HUES48 (cell line): ENCODE results near the gene PLCB3.

Experiments used
- H3K27ac ChIP-seq: one replicate; pipeline ENCODE4 v1.7.0; 2013; ENCODE audit warnings: low read depth, low read length, inconsistent platforms
- H3K27me3 ChIP-seq: 2 replicates; pipeline ENCODE4 v1.6.1; 2013; ENCODE audit warnings: mild to moderate bottlenecking, low read length; ENCODE audit not compliant: control insufficient read depth, insufficient read depth
- H3K36me3 ChIP-seq: 2 replicates; pipeline ENCODE4 v1.6.1; 2013; ENCODE audit warnings: low read length; ENCODE audit not compliant: control insufficient read depth, insufficient read depth
- H3K4me1 ChIP-seq: 2 replicates; pipeline ENCODE4 v1.6.1; 2013; ENCODE audit warnings: mild to moderate bottlenecking, low read length; ENCODE audit not compliant: control insufficient read depth, insufficient read depth
- H3K4me3 ChIP-seq: 2 replicates; pipeline ENCODE4 v1.5.1; 2013; ENCODE audit warnings: mild to moderate bottlenecking, low read depth, low read length
- H3K9ac ChIP-seq: 2 replicates; pipeline ENCODE4 v1.6.1; 2013; ENCODE audit warnings: mild to moderate bottlenecking, low read depth, low read length, moderate library complexity
- H3K9me3 ChIP-seq: 2 replicates; pipeline ENCODE4 v1.6.1; 2013; ENCODE audit warnings: low read length; ENCODE audit not compliant: control insufficient read depth, insufficient read depth

PLCB3 gene

DNA sequence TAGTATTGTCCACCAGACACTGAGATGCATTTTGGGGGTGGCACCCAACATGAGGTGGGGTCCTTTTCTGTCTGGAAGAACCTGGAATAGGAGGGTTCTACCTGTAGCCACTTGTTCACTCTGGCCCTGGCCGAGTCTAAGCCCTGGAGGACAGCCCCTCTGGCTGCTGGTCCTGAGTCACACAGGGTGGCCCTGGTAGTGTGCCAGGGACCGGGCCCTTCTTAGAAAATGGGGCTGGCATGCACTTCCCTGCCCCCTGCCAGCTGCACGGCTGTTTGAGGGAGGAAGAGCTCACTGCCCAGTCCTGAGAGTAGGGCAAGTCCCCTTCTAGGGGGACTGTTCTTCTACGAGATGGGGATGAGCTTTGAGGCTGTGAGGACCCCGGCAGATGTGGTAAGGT, 2.2 kb downstream of the PLCB3 start:
- no peak overlapping the region for H3K4me3 ChIP-seq
- H3K36me3 ChIP-seq, result peaks cover 44% of the 10 kb centered on the region
- peaks cover 33% of the 10 kb centered on the region for H3K4me1 ChIP-seq
- no peak overlapping the region for H3K9ac ChIP-seq
- peak overlapping the region; percentile 26 for H3K27ac ChIP-seq
- no peaks in the 10 kb centered on the region for H3K9me3 ChIP-seq
- no peaks in the 10 kb centered on the region for H3K27me3 ChIP-seq

DNA sequence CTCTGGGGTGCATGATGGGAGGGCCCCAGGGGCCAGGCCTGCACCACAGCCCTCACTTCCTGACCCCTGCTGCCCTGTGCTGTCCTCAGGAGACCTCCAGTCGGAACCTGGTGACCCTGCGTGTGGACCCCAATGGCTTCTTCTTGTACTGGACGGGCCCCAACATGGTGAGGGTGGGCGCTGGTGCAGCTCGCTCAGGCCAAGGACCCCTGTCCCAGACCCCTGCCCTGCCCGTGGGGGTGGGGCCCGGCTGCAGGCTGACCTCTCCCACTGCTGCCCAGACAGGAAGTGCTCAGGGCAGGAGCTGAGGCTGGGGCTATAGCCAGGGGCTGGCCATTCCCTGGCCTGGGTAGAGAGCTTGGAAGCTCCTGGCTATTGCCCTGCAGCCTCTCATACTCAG, 3.0 kb downstream of the PLCB3 start:
- Histone ChIP-seq H3K27ac (no peak overlapping the region), H3K9ac (no peak overlapping the region), H3K4me1 (peaks cover 24% of the 10 kb centered on the region), H3K9me3 (no peaks in the 10 kb centered on the region), H3K4me3 (no peak overlapping the region), H3K36me3 (peaks cover 52% of the 10 kb centered on the region), H3K27me3 (no peaks in the 10 kb centered on the region)

DNA sequence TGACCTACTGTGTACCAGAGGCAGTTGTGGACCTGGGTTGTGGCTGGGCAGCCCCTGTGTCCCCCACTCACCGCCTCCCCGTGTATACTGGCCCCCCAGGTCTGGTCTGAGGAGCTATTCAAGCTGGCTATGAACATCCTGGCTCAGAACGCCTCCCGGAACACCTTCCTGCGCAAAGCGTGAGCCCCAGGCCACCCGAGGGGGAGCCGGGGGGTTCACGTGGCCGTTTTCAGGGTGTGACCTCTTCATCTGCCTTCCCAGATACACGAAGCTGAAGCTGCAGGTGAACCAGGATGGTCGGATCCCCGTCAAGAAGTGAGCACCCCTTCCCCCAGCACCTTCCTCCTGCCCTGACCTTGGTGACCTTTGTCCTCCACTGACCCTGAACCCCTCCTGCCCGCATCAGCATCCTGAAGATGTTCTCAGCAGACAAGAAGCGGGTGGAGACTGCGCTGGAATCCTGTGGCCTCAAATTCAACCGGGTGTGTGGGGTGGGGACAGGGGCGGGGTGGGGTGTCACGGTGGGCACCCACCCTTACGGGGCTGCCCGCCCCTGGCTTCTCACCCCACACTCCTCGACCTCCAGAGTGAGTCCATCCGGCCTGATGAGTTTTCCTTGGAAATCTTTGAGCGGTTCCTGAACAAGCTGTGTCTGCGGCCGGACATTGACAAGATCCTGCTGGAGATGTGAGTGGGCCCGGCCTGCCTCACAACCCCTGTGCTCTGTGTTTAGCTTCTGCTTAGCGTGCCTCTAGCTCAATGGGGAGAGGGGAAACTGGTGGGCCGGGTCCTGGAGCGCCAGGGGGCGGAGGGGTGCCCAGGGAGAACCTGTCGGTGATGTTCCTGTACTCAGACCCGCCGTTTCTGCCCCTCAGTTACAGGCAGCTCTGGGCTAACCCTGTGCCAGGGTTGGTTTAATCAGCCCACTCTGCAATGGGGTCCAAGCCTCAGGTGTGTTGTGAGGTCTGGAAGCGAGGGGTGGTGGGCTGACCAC, 4.1 kb downstream of the PLCB3 start:
- H3K4me1 ChIP-seq, result peaks cover 13% of the 10 kb centered on the region
- no peaks in the 10 kb centered on the region for H3K27me3 ChIP-seq
- H3K4me3 ChIP-seq, result no peak overlapping the region
- H3K9ac ChIP-seq, result no peak overlapping the region
- peaks cover 64% of the 10 kb centered on the region for H3K36me3 ChIP-seq
- H3K9me3 ChIP-seq, result no peaks in the 10 kb centered on the region
- no peak overlapping the region for H3K27ac ChIP-seq

DNA sequence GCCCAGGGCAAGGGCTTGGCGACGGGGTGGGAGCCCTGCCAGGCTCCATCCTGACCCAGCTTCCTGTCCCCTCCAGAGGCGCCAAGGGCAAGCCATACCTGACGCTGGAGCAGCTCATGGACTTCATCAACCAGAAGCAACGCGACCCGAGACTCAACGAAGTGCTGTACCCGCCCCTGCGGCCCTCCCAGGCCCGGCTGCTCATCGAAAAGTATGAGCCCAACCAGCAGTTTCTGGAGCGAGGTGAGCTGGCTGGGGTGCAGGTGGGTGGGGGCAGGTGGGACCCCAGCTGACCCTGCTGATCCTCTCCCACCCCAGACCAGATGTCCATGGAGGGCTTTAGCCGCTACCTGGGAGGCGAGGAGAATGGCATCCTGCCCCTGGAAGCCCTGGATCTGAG, 5.0 kb downstream of the PLCB3 start:
- H3K36me3 ChIP-seq, result peaks cover 71% of the 10 kb centered on the region

DNA sequence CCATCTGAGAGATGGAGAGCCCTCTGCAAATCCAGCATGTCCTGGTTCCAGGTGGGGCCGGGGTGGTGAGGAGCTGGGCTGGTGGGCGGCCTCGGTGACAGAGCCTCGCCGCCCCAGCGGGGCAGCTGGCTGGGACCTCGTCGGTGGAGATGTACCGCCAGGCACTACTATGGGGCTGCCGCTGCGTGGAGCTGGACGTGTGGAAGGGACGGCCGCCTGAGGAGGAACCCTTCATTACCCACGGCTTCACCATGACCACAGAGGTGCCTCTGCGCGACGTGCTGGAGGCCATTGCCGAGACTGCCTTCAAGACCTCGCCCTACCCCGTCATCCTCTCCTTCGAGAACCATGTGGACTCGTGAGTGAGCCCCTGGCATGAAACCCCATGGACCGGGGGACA, 7.0 kb downstream of the PLCB3 start:
- Histone ChIP-seq H3K36me3 (peaks cover 89% of the 10 kb centered on the region), H3K9me3 (no peaks in the 10 kb centered on the region), H3K9ac (no peak overlapping the region), H3K4me1 (0 out of 2 replicates have a peak, but pooled peaks cover 1% of the 10 kb centered on the region), H3K27ac (no peak overlapping the region), H3K4me3 (no peak overlapping the region), H3K27me3 (no peaks in the 10 kb centered on the region)

More for the DNA sequence above, 5.0 kb downstream of the PLCB3 start:
- Histone ChIP-seq H3K27ac (no peak overlapping the region), H3K4me1 (peaks cover 8% of the 10 kb centered on the region), H3K9ac (no peak overlapping the region), H3K27me3 (no peaks in the 10 kb centered on the region), H3K9me3 (no peaks in the 10 kb centered on the region), H3K4me3 (no peak overlapping the region)

DNA sequence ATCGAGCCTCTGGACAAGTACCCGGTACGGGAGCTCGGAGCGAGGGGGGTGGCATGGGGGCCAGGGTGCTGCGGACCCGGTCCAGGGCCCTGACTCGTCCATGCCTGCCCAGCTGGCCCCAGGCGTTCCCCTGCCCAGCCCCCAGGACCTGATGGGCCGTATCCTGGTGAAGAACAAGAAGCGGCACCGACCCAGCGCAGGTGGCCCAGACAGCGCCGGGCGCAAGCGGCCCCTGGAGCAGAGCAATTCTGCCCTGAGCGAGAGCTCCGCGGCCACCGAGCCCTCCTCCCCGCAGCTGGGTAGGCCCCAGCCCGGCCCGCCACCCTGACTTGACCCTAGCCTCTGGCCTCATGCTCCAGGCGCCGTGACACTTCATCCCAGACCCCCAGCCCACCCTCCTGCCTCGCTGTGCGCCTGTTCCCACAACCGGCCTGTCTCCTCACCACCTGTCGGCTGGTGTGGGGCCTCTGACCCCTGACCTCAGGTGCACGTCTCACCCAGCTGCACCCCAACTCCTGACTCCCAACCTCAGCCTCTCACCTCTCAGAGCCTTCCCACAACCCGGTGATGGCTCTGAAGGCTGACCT, 7.7 kb downstream of the PLCB3 start:
- Histone ChIP-seq H3K36me3 (peaks cover 96% of the 10 kb centered on the region), H3K4me1 (no peaks in the 10 kb centered on the region), H3K9ac (no peak overlapping the region), H3K27me3 (no peaks in the 10 kb centered on the region), H3K9me3 (no peaks in the 10 kb centered on the region), H3K4me3 (no peak overlapping the region), H3K27ac (no peak overlapping the region)

DNA sequence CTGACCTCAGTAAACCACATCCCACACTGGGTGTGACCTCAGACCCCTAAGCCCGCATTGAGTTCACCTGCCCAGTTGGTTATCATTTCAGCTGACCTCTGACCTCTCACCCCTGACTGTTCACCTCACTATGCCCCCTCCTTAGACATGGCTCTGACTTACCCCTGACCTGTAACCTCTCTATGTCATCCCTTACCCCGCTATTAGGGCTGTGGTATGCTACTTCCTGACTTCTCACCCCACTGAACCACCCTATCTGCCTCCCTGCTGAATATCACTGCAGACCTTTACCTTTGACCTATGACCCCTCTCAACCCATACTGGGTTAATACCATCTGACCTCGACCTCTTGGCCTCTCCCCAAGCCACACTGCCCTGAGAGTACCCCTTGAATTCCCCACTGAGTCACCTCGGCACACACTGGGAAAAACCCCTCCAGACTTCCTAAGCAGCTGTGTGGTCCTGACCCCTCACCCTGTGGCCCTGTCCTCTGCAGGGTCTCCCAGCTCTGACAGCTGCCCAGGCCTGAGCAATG, 8.3 kb downstream of the PLCB3 start:
- no peaks in the 10 kb centered on the region for H3K4me1 ChIP-seq
- H3K9me3 ChIP-seq, result no peaks in the 10 kb centered on the region
- H3K4me3 ChIP-seq, result no peak overlapping the region
- no peak overlapping the region for H3K27ac ChIP-seq
- no peak overlapping the region for H3K9ac ChIP-seq
- peaks cover 97% of the 10 kb centered on the region for H3K36me3 ChIP-seq
- H3K27me3 ChIP-seq, result no peaks in the 10 kb centered on the region

DNA sequence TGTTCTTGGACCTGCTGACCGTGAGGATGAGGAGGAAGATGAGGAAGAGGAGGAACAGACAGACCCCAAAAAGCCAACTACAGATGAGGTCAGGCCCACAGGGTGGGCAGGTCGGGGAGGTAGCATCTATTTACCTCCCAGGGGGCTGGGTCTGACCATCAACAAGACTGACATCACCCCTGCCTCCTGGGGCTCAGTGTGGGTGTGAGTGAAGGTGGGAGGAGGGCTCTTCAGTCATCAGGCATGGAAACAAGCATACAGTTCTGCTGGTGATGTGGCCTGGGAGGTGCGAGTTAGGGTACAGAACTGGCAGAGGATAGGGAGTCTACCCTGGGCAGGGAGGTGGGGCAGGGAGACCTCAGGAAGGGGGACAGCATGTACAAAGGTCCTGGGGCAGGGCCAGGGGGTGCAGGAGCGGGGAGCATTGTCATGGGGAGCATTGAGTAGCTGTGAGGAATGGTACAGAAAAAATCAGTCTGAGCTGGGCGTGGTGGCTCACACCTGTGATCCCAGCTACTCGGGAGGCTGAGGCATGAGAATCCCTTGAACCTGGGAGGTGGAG, 8.9 kb downstream of the PLCB3 start:
- Histone ChIP-seq H3K9me3 (no peaks in the 10 kb centered on the region), H3K4me1 (no peaks in the 10 kb centered on the region), H3K36me3 (peaks cover 93% of the 10 kb centered on the region), H3K27me3 (no peaks in the 10 kb centered on the region), H3K27ac (no peak overlapping the region), H3K9ac (no peak overlapping the region), H3K4me3 (no peak overlapping the region)

DNA sequence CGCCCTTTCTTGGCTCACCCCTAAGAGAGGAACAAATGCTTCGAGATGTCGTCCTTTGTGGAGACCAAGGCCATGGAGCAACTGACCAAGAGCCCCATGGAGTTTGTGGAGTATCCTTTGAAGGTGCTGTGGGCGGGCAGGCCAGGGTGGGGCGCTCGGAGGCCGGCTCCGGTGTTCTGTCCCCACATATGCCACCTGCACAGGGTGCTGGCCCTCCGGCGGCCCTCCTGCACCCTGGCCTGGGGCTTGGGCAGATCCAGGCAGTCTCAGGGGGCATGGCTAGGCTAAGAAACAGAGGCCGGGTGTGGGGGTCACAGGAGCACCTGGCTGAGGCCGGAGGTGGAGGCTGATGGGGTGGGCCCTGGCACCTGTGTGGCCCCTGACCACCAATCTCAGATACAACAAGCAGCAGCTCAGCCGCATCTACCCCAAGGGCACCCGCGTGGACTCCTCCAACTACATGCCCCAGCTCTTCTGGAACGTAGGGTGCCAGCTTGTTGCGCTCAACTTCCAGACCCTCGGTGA, 10.3 kb downstream of the PLCB3 start:
- Histone ChIP-seq H3K27me3 (no peaks in the 10 kb centered on the region), H3K4me3 (no peak overlapping the region), H3K4me1 (no peaks in the 10 kb centered on the region), H3K36me3 (peaks cover 92% of the 10 kb centered on the region), H3K9me3 (no peaks in the 10 kb centered on the region), H3K9ac (no peak overlapping the region), H3K27ac (no peak overlapping the region)

DNA sequence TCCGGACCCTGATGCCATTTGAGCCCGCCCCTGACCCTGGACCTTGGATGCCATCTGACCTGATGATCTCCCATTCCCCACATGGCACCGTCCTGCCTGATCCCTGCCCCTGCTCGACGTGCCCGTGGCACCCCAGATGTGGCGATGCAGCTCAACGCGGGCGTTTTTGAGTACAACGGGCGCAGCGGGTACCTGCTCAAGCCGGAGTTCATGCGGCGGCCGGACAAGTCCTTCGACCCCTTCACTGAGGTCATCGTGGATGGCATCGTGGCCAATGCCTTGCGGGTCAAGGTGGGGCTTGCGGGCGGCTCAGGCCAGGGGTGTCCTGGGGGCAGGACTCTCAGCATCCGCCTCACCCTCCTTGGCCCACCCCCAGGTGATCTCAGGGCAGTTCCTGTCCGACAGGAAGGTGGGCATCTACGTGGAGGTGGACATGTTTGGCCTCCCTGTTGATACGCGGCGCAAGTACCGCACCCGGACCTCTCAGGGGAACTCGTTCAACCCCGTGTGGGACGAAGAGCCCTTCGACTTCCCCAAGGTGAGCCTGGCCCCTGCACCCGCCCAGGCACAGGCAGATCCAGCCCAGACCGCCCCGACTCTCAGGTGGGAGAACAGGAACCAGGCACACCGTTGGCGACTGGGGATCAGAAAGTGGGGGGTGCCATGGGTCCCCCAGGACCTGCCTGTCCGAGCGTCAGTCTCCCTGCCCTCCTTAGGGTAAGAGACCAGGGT, 11.1 kb downstream of the PLCB3 start:
- no peaks in the 10 kb centered on the region for H3K4me1 ChIP-seq
- peaks cover 86% of the 10 kb centered on the region for H3K36me3 ChIP-seq
- H3K27me3 ChIP-seq, result no peaks in the 10 kb centered on the region
- no peak overlapping the region for H3K9ac ChIP-seq
- H3K27ac ChIP-seq, result no peak overlapping the region
- no peaks in the 10 kb centered on the region for H3K9me3 ChIP-seq
- H3K4me3 ChIP-seq, result no peak overlapping the region
